K562 (cell line): ENCODE results near the gene NMNAT3. TPM values are rescaled to one million over a fixed set of nuclear protein-coding genes. Genes with fewer than 3 reads are reported as not detected.

Source experiments
- ATAC-seq: fragments of 200-7000 bp; cut with Tn5 transposase; 3 replicates; pipeline ENCODE4 v1.9.1; 2020; ENCODE audit warnings: moderate library complexity
- BruUV-seq: library from RNA; stranded (reverse); fragments of 400-500 nt; replicated peaks from 2 replicates; lab custom pipeline; 2021; lab: Mats Ljungman, UMichigan
- CTCF ChIA-PET: fragments of 300-600 bp; formaldehyde crosslinking; extraction: SDS; loops from one replicate; lab custom pipeline; 2021; ENCODE audit warnings: low intra/inter-chr PET ratio; lab: Yijun Ruan, JAX
- POLR2A ChIA-PET: fragments of 300-600, 350-650 bp; sonication (Branson Sonifier 250); formaldehyde crosslinking; extraction: SDS; loops from one replicate; lab custom pipeline; 2021; ENCODE audit warnings: antibody characterized with exemption, inconsistent platforms; lab: Yijun Ruan, JAX
- DNase-seq, 4 experiments: peaks; one replicate each; pipeline versions ENCODE4 v3.0.0 to v3.0.0-alpha.2; 2011 to 2018; ENCODE audit warnings: low spot score in 3 of 4, mixed read lengths in 3 of 4; ENCODE audit errors: extremely low read depth in 1 of 4
- FAIRE-seq: peaks from 2 replicates; lab custom pipeline; 2011; peaks lifted over from hg19 to GRCh38; lab: Jason Lieb, UNC
- H2AFZ ChIP-seq: 2 replicates; pipeline ENCODE4 v1.6.0; 2011; ENCODE audit warnings: low read depth, low read length, control low read depth, inconsistent platforms
- H3K27ac ChIP-seq: fragments of 200-600 bp; 3 replicates; pipeline ENCODE4 v1.8.0; 2011; ENCODE audit warnings: low read depth, mild to moderate bottlenecking, control low read depth, inconsistent platforms, low read length, moderate library complexity, mixed read lengths; ENCODE audit errors: extremely low read depth
- H3K27me3 ChIP-seq, 2 experiments: fragments of 300-600 bp in 1 of 2; 2 replicates in 1 of 2; 3 replicates in 1 of 2; pipeline versions ENCODE4 v1.6.0 to v1.8.0; 2011; ENCODE audit warnings: inconsistent platforms in 2 of 2, low read length in 2 of 2, mild to moderate bottlenecking in 1 of 2, mixed read lengths in 1 of 2, moderate library complexity in 1 of 2; ENCODE audit not compliant: control insufficient read depth in 2 of 2, insufficient read depth in 2 of 2
- H3K36me3 ChIP-seq: fragments of 300-600 bp; 3 replicates; pipeline ENCODE4 v1.8.0; 2011; ENCODE audit warnings: mild to moderate bottlenecking, low read length, inconsistent platforms; ENCODE audit not compliant: control insufficient read depth, insufficient read depth
- H3K4me1 ChIP-seq, 2 experiments: fragments of 200-600 bp in 1 of 2; replicated peaks in 1 of 2; 2 replicates in 1 of 2; 3 replicates in 1 of 2; pipeline versions ENCODE4 v1.5.1 to v1.8.0; 2011; ENCODE audit warnings: inconsistent platforms in 2 of 2, low read length in 2 of 2, mild to moderate bottlenecking in 1 of 2, mixed read lengths in 1 of 2, moderate library complexity in 1 of 2; ENCODE audit not compliant: control insufficient read depth in 2 of 2, insufficient read depth in 2 of 2
- H3K4me2 ChIP-seq: 2 replicates; pipeline ENCODE4 v1.6.1; 2011; ENCODE audit warnings: low read length, control low read depth, inconsistent platforms, mixed read lengths; ENCODE audit not compliant: insufficient read depth
- H3K4me3 ChIP-seq: fragments of 200-600 bp; sonication (generic), shearing (Covaris generic); 2 replicates; pipeline ENCODE4 v1.5.1; 2016; ENCODE audit warnings: control low read depth, inconsistent platforms
- H3K79me2 ChIP-seq: fragments of 200-600 bp; 3 replicates; pipeline ENCODE4 v1.8.0; 2011; ENCODE audit warnings: low read length, inconsistent platforms; ENCODE audit not compliant: control insufficient read depth, insufficient read depth
- H3K9ac ChIP-seq, 2 experiments: 2 replicates each; pipeline versions ENCODE4 v1.6.0 to v1.6.1; 2011; ENCODE audit warnings: low read depth in 2 of 2, low read length in 2 of 2, control low read depth in 1 of 2, inconsistent platforms in 1 of 2, mild to moderate bottlenecking in 1 of 2, mixed read lengths in 1 of 2; ENCODE audit not compliant: insufficient read depth in 1 of 2
- H3K9me1 ChIP-seq: one replicate; pipeline ENCODE4 v1.6.0; 2011; ENCODE audit warnings: inconsistent platforms, mild to moderate bottlenecking, low read length, moderate library complexity; ENCODE audit not compliant: control insufficient read depth, insufficient read depth
- H3K9me3 ChIP-seq: replicated peaks from 2 replicates; pipeline ENCODE4 v1.5.1; 2011; ENCODE audit warnings: low read depth, low read length, inconsistent platforms; ENCODE audit not compliant: control insufficient read depth, insufficient read depth
- H4K20me1 ChIP-seq: replicated peaks from 2 replicates; pipeline ENCODE4 v1.6.1; 2011; ENCODE audit warnings: low read length, inconsistent platforms, mixed read lengths; ENCODE audit not compliant: control insufficient read depth, insufficient read depth
- ARHGAP35 ChIP-seq: fragments of 450-650 bp; IDR thresholded peaks from 2 replicates; pipeline ENCODE4 v1.6.1; 2018; ENCODE audit not compliant: partially characterized antibody
- C11orf30 ChIP-seq: fragments of 450-650 bp; IDR thresholded peaks from 2 replicates; pipeline ENCODE4 v1.6.1; 2016; ENCODE audit warnings: low read depth, mild to moderate bottlenecking
- FOSL1 ChIP-seq: fragments of 200-800 bp; sonication (Bioruptor generic); conservative IDR thresholded peaks from 2 replicates; pipeline ENCODE4 v1.6.1; 2016; ENCODE audit warnings: missing genetic modification characterization, missing compliant biosample characterization
- KDM1A ChIP-seq, 2 experiments: fragments of 450-650 bp; IDR thresholded peaks; 2 replicates each; pipeline ENCODE4 v1.6.1; 2016; ENCODE audit warnings: mild to moderate bottlenecking in 2 of 2
- MCM2 ChIP-seq: fragments of 450-650 bp; IDR thresholded peaks from 2 replicates; pipeline ENCODE4 v1.6.1; 2017; ENCODE audit warnings: low read depth, mild to moderate bottlenecking
- NFIX ChIP-seq: fragments of 250-450 bp; sonication (Bioruptor Pico); IDR thresholded peaks from 2 replicates; pipeline ENCODE4 v1.4.0; 2020; ENCODE audit warnings: low read depth, mild to moderate bottlenecking, moderate library complexity
- NR2C1 ChIP-seq, 2 experiments: fragments of 450-650 bp; IDR thresholded peaks; 2 replicates each; pipeline ENCODE4 v1.6.1; 2017; ENCODE audit warnings: mild to moderate bottlenecking in 2 of 2, antibody characterized with exemption in 1 of 2, inconsistent platforms in 1 of 2, missing compliant biosample characterization in 1 of 2, missing genetic modification characterization in 1 of 2
- PURB ChIP-seq: sonication (generic); formaldehyde crosslinking; IDR thresholded peaks from 2 replicates; pipeline ENCODE4 v1.9.0; 2021; ENCODE audit warnings: low read depth, mild to moderate bottlenecking, missing genetic modification reagents
- RBBP5 ChIP-seq: fragments of 200-600 bp; sonication (generic); IDR thresholded peaks from 2 replicates; pipeline ENCODE4 v1.6.1; 2012; ENCODE audit warnings: borderline replicate concordance, mild to moderate bottlenecking, low read length, control low read depth, inconsistent platforms; ENCODE audit not compliant: insufficient read depth, poor library complexity, severe bottlenecking
- SPI1 ChIP-seq: IDR thresholded peaks from 2 replicates; pipeline ENCODE4 v1.6.1; 2011; ENCODE audit warnings: low read depth, low read length, control low read depth, borderline replicate concordance
- ZFP91 ChIP-seq: sonication (generic); formaldehyde crosslinking; IDR thresholded peaks from 2 replicates; pipeline ENCODE4 v1.8.0; 2022; ENCODE audit warnings: mild to moderate bottlenecking, missing genetic modification reagents
- ZNF274 ChIP-seq: IDR thresholded peaks from 2 replicates; pipeline ENCODE4 v1.6.1; 2011; ENCODE audit warnings: low read depth, mild to moderate bottlenecking, low read length, moderate library complexity, borderline replicate concordance
- ZNF316 ChIP-seq: fragments of 450-650 bp; IDR thresholded peaks from 2 replicates; pipeline ENCODE4 v1.6.1; 2016
- WGBS: fragments of 100-300 bp; shearing (Covaris generic); methylation state at CpG from one replicate; pipeline ENCODE4 v1.1.6; 2016; ENCODE audit warnings: low coverage, mixed read lengths; ENCODE audit not compliant: insufficient coverage; ENCODE audit errors: missing lambda C conversion rate; 5-methylcytosine and 5-hydroxymethylcytosine counted together
- in situ Hi-C: fragments of 300-500 bp; cut with MboI; formaldehyde crosslinking; loops from 4 replicates; pipeline ENCODE4 v1.15.0; 2018; ENCODE audit warnings: inconsistent platforms, mixed read lengths
- intact Hi-C: fragments of 100-400 bp; cut with micrococcal nuclease; formaldehyde crosslinking; loops from 2 replicates; pipeline ENCODE4 v1.14.2; 2022
- polyA plus RNA-seq, 8 experiments: library from polyadenylated mRNA; depleted of rRNA in 4 of 8; stranded (reverse) in 5 of 8; unstranded in 3 of 8; fragments of >200 nt; fragmentation: Nextera tagmentation in 2 of 8; fragmentation: Illumina TruSeq in 1 of 8; extraction: Ambion mirVana in 2 of 8; extraction: Trizol in 1 of 8; gene quantifications; 2 replicates each; pipeline versions ENCODE4 v1.2.1 to v1.2.3, GENCODE V29; 2011 to 2014; ENCODE audit warnings: inconsistent platforms in 1 of 8, missing spikeins in 1 of 8
- total RNA-seq, 7 experiments: library from RNA; depleted of rRNA in 6 of 7; stranded (reverse); fragments of >200 nt in 6 of 7; fragmentation: Illumina TruSeq in 2 of 7; extraction: Trizol in 2 of 7; gene quantifications; 2 replicates each; pipeline versions ENCODE4 v1.2.1 to v1.2.3, GENCODE V29; 2011 to 2021; ENCODE audit warnings: low replicate concordance in 1 of 7

The NMNAT3 gene
- total and polyA plus RNA-seq, 9 of the 15 experiments (the other 6 are each of a cell fraction or from before 2014, with no cell fraction given): 2.3 to 12.5 (median 6.6) TPM

- Histone ChIP-seq H3K4me1 (peaks cover 7 to 9% of the 10 kb centered on the region in 2 experiments; a peak in 4 of 5 replicates), H3K9me3 (no peaks in the 10 kb centered on the region), H3K4me2 (no peak overlapping the region), H3K79me2 (peaks cover 5% of the 10 kb centered on the region; the same call in 1 of the 3 replicates), H3K27ac (no peak overlapping the region), H3K9me1 (no peaks in the 10 kb centered on the region), H4K20me1 (no peaks in the 10 kb centered on the region), H3K27me3 (no peaks in the 10 kb centered on the region; a peak in 1 of 5 replicates), H3K9ac (no peak overlapping the region), H2AFZ (no peak overlapping the region), H3K4me3 (no peak overlapping the region), H3K36me3 (no peaks in the 10 kb centered on the region)
- POLR2A ChIA-PET: interaction anchor here (0.6 to 0.8 kb wide), 3 partner anchors 15 to 27 kb away, joined by 3 read pairs; no protein-coding TSS in a partner anchor
- ATAC-seq: no peak
- no peak for FAIRE-seq
- 18% methylated on average over 5 of the region's 5 CpGs for WGBS
- DNase-seq: no peak
- no TSS peak for BruUV-seq
- in situ Hi-C loops (no loop called here), intact Hi-C loops (loop anchor here (5.0 kb wide), 1 partner anchor 157 kb away; no protein-coding TSS in a partner anchor)
- TF ChIP-seq C11orf30 (peak; percentile 53), ZNF316 (peak; percentile 68), ARHGAP35 (no peak)
- CTCF ChIA-PET: no interaction called here
Measured at GRCh38 chr3:139679220-139679775, 1.5 kb upstream of the NMNAT3 start.

- peaks cover 7 to 9% of the 10 kb centered on the region in 2 experiments; a peak in 4 of 5 replicates for H3K4me1 ChIP-seq
- intact Hi-C loops (loop anchor here (5.0 kb wide), 1 partner anchor 155 kb away; no protein-coding TSS in a partner anchor), in situ Hi-C loops (no loop called here)
- WGBS: 13% methylated on average over 10 of the region's 10 CpGs
- BruUV-seq: no TSS peak
- H3K4me2 ChIP-seq: peak overlapping the region; percentile 78
- H3K27me3 ChIP-seq: no peaks in the 10 kb centered on the region
- H4K20me1 ChIP-seq: no peaks in the 10 kb centered on the region
- H3K4me3 ChIP-seq: peak overlapping the region; percentile 70
- peak overlapping the region; percentile 70 to 93 for H3K9ac ChIP-seq
- H3K27ac ChIP-seq: peak overlapping the region; percentile 81
- H3K9me3 ChIP-seq: no peaks in the 10 kb centered on the region
- H3K79me2 ChIP-seq: peaks cover 5% of the 10 kb centered on the region; the same call in 1 of the 3 replicates
- ATAC-seq (peak; percentile 40), FAIRE-seq (peak; percentile 73), DNase-seq (peak in 1 of 4 experiments; percentile 12)
- CTCF ChIA-PET: no interaction called here
- POLR2A ChIA-PET: interaction anchor here (0.8 to 3.7 kb wide), 5 partner anchors 10 to 20 kb away, joined by 3 to 15 read pairs (median 5); no protein-coding TSS in a partner anchor
- H3K9me1 ChIP-seq: no peaks in the 10 kb centered on the region
- peak overlapping the region; percentile 98 for H2AFZ ChIP-seq
- H3K36me3 ChIP-seq: no peaks in the 10 kb centered on the region
- no peak for TF ChIP-seq PURB
- no peak for TF ChIP-seq ZFP91 (CRISPR knock-in tag)
- no peak for TF ChIP-seq FOSL1
- TF ChIP-seq KDM1A (IDR thresholded peaks at IDR 0.05): peak; percentile 16 to 48; a peak in 3 of 4 replicates
- TF ChIP-seq NR2C1 (IDR thresholded peaks at IDR 0.05): no peak
- TF ChIP-seq NR2C1 (tag; IDR thresholded peaks at IDR 0.05): no peak
- no peak for TF ChIP-seq MCM2
- TF ChIP-seq SPI1: peak; percentile 54; the same call in 1 of the 2 replicates
- TF ChIP-seq ZNF274: no peak
- TF ChIP-seq NFIX: no peak
- no peak for TF ChIP-seq RBBP5
Measured at GRCh38 chr3:139676632-139677387, 962 bp downstream of the NMNAT3 start.
